Lower leg skin (tissue), 4 donors: Measurements from ENCODE around the gene INAFM2. TPM values are rescaled to one million over a fixed set of nuclear protein-coding genes. Genes with fewer than 3 reads are reported as not detected.
A peak's percentile ranks its signal among the peaks of the same experiment; 100 is the strongest.

Experiments
- DNase-seq, 2 donors: peaks; one replicate each; pipeline ENCODE4 v3.0.0-alpha.2; 2019; ENCODE audit warnings: low spot score in 2 of 2
- H3K4me3 ChIP-seq: fragments of 200-600 bp; sonication (generic); 2 replicates; pipeline ENCODE4 v1.5.1; 2017; ENCODE audit warnings: mild to moderate bottlenecking, low read depth; ENCODE audit not compliant: poor library complexity, severe bottlenecking
- CTCF ChIP-seq, 3 donors: fragments of 450-650 bp; IDR thresholded peaks; one replicate each; pipeline ENCODE4 v1.5.1; 2016; ENCODE audit warnings: antibody characterized with exemption in 3 of 3, mild to moderate bottlenecking in 3 of 3, moderate library complexity in 2 of 3
- POLR2A ChIP-seq, 2 donors: fragments of 450-650 bp; IDR thresholded peaks; one replicate each; pipeline ENCODE4 v1.6.1; 2016 to 2017; ENCODE audit warnings: antibody characterized with exemption in 2 of 2, mild to moderate bottlenecking in 1 of 2, moderate library complexity in 1 of 2
- WGBS, 2 donors: methylation state at CpG; one replicate each; pipeline ENCODE4 v1.1.5; 2018; 5-methylcytosine and 5-hydroxymethylcytosine counted together
- intact Hi-C: fragments of 100-400 bp; cut with DNase I; formaldehyde crosslinking; loops from one replicate; pipeline ENCODE4 v1.15.0; 2023; ENCODE audit warnings: low total_unique reads
- total RNA-seq, 4 donors: library from RNA; depleted of rRNA; stranded (reverse); fragments of >200 nt; gene quantifications; one replicate each; pipeline ENCODE4 v1.1.0, GENCODE V29; 2016

INAFM2 gene
- total RNA-seq, 4 donors from 2014 or later: 6.8 to 13.8 (median 10.0) TPM

GRCh38 chr15:40331637-40332036 is 8.1 kb downstream of the INAFM2 start:
- WGBS, 2 donors: 91 to 92% methylated on average over 7 of the region's 7 CpGs
- no peak for DNase-seq
- no peak overlapping the region for H3K4me3 ChIP-seq
- TF ChIP-seq POLR2A (IDR thresholded peaks at IDR 0.05) (no peak), CTCF (IDR thresholded peaks at IDR 0.05) (no peak)
- intact Hi-C loops: no loop called here

DNA sequence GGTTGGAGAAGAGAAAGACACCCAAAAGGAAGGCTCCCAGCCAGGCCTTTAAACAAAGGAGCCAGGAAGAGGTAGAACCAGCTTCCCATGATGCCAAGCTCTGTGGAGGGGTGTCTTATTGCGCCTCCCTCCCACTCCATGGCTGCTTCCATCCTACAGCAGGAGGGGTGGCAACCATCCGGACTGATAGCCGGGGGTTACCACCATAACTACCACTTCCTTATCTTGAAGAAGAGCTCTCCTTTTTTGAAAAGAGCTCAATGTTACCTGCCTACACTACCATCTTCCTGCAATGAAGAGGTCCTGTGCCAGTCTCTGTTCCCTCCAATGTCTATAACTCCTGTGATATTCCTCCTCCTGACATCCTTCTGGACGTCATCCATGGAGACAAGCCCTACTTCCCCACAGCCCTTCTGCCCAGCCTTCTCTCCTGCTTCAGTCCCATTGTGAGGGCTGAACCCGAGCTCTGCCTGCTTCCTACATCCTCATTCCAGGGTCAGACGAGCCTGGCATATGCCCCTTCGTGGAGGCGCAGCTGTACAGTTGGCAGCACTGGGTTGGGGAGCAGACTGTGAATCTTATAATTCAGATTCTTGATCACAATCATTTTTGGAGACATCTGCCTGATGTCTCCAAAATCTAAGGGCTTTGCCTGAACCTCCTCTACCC is 8.8 kb downstream of the INAFM2 start:
- TF ChIP-seq CTCF (IDR thresholded peaks at IDR 0.05) (no peak), POLR2A (IDR thresholded peaks at IDR 0.05) (no peak)
- 68 to 70% methylated on average over 8 of the region's 8 CpGs for WGBS, 2 donors

GRCh38 chr15:40333922-40334492 is 10.5 kb downstream of the INAFM2 start:
- no peak overlapping the region for H3K4me3 ChIP-seq
- whole genome bisulfite sequencing, 2 donors: 25 to 35% methylated on average over 12 of the region's 12 CpGs
- intact Hi-C loops: no loop called here
- DNase-seq: peak; percentile 57 to 91
- TF ChIP-seq CTCF (IDR thresholded peaks at IDR 0.05) (no peak), POLR2A (IDR thresholded peaks at IDR 0.05) (no peak)

More for the DNA sequence above, 8.8 kb downstream of the INAFM2 start:
- no peak overlapping the region for H3K4me3 ChIP-seq
- no peak for DNase-seq
- intact Hi-C loops: no loop called here

- 51 to 63% methylated on average over 3 of the region's 3 CpGs for WGBS, 2 donors
Observed at GRCh38 chr15:40334541-40334940, 11.0 kb downstream of the INAFM2 start.

DNA sequence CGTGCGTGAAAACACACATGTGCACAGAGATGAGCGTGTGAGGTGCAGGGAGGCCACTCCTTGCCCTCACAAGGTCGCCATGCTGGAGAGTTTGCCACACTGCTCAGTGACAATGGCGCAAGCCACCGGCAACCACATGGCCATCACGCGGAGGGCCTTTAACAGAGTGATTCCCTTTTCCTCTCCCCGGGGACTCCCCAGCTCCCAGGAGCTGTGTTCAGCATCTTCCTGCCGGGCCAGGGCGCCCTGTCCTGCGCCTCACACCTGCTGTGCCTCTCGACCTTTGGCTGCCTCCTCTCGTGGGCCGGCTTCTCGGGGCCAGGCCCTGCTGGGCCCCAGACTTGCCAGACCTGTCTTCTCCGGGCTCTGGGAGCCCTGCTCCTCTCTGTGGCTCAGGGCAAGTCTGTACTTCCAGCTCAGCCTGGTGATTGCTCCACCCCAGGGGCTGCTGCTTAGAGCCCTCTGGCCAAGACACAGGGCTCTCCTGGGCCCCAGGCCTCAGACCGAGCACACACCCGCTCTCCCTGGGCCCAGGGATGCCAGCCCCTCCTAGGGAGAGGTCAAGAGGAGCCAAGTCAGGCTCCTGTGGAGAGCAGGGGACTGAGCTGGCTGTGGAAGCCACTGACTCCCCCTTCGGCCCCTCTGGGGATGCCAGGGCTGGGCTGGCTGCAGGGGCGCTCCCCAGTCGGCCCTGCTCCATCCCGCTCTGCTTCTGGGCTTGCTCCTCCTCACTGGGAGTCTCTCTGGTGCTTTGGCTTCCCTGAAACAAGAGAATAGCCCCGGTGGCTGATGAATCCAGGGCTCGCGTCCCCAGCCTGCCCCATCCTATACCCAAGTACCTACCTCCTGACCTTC is 11.7 kb downstream of the INAFM2 start:
- TF ChIP-seq CTCF (IDR thresholded peaks at IDR 0.05): no peak
- no peak for TF ChIP-seq POLR2A (IDR thresholded peaks at IDR 0.05)
- DNase-seq: peak in 1 of 2 donors; percentile 85
- H3K4me3 ChIP-seq: no peak overlapping the region
- intact Hi-C loops: no loop called here
- 72 to 82% methylated on average over 23 to 25 of the region's 26 CpGs for WGBS, 2 donors

More at GRCh38 chr15:40334541-40334940, 11.0 kb downstream of the INAFM2 start:
- DNase-seq: no peak
- TF ChIP-seq CTCF (IDR thresholded peaks at IDR 0.05): no peak
- no peak for TF ChIP-seq POLR2A (IDR thresholded peaks at IDR 0.05)
- intact Hi-C loops: no loop called here
- no peak overlapping the region for H3K4me3 ChIP-seq
